K562 (cell line): Measurements from ENCODE around the gene COL1A2. TPM values are rescaled to one million over a fixed set of nuclear protein-coding genes. Genes with fewer than 3 reads are reported as not detected.

Source experiments
- ATAC-seq: fragments of 200-7000 bp; cut with Tn5 transposase; 3 replicates; pipeline ENCODE4 v1.9.1; 2020; ENCODE audit warnings: moderate library complexity
- BruUV-seq: library from RNA; stranded (reverse); fragments of 400-500 nt; replicated peaks from 2 replicates; lab custom pipeline; 2021; lab: Mats Ljungman, UMichigan
- CTCF ChIA-PET: fragments of 300-600 bp; formaldehyde crosslinking; extraction: SDS; loops from one replicate; lab custom pipeline; 2021; ENCODE audit warnings: low intra/inter-chr PET ratio; lab: Yijun Ruan, JAX
- POLR2A ChIA-PET: fragments of 300-600, 350-650 bp; sonication (Branson Sonifier 250); formaldehyde crosslinking; extraction: SDS; loops from one replicate; lab custom pipeline; 2021; ENCODE audit warnings: antibody characterized with exemption, inconsistent platforms; lab: Yijun Ruan, JAX
- DNase-seq, 4 experiments: peaks; one replicate each; pipeline versions ENCODE4 v3.0.0 to v3.0.0-alpha.2; 2011 to 2018; ENCODE audit warnings: low spot score in 3 of 4, mixed read lengths in 3 of 4; ENCODE audit errors: extremely low read depth in 1 of 4
- FAIRE-seq: peaks from 2 replicates; lab custom pipeline; 2011; peaks lifted over from hg19 to GRCh38; lab: Jason Lieb, UNC
- H2AFZ ChIP-seq: 2 replicates; pipeline ENCODE4 v1.6.0; 2011; ENCODE audit warnings: low read depth, low read length, control low read depth, inconsistent platforms
- H3K27ac ChIP-seq: fragments of 200-600 bp; 3 replicates; pipeline ENCODE4 v1.8.0; 2011; ENCODE audit warnings: low read depth, mild to moderate bottlenecking, control low read depth, inconsistent platforms, low read length, moderate library complexity, mixed read lengths; ENCODE audit errors: extremely low read depth
- H3K27me3 ChIP-seq, 2 experiments: fragments of 300-600 bp in 1 of 2; 2 replicates in 1 of 2; 3 replicates in 1 of 2; pipeline versions ENCODE4 v1.6.0 to v1.8.0; 2011; ENCODE audit warnings: inconsistent platforms in 2 of 2, low read length in 2 of 2, mild to moderate bottlenecking in 1 of 2, mixed read lengths in 1 of 2, moderate library complexity in 1 of 2; ENCODE audit not compliant: control insufficient read depth in 2 of 2, insufficient read depth in 2 of 2
- H3K36me3 ChIP-seq: fragments of 300-600 bp; 3 replicates; pipeline ENCODE4 v1.8.0; 2011; ENCODE audit warnings: mild to moderate bottlenecking, low read length, inconsistent platforms; ENCODE audit not compliant: control insufficient read depth, insufficient read depth
- H3K4me1 ChIP-seq, 2 experiments: fragments of 200-600 bp in 1 of 2; replicated peaks in 1 of 2; 2 replicates in 1 of 2; 3 replicates in 1 of 2; pipeline versions ENCODE4 v1.5.1 to v1.8.0; 2011; ENCODE audit warnings: inconsistent platforms in 2 of 2, low read length in 2 of 2, mild to moderate bottlenecking in 1 of 2, mixed read lengths in 1 of 2, moderate library complexity in 1 of 2; ENCODE audit not compliant: control insufficient read depth in 2 of 2, insufficient read depth in 2 of 2
- H3K4me2 ChIP-seq: 2 replicates; pipeline ENCODE4 v1.6.1; 2011; ENCODE audit warnings: low read length, control low read depth, inconsistent platforms, mixed read lengths; ENCODE audit not compliant: insufficient read depth
- H3K4me3 ChIP-seq: fragments of 200-600 bp; sonication (generic), shearing (Covaris generic); 2 replicates; pipeline ENCODE4 v1.5.1; 2016; ENCODE audit warnings: control low read depth, inconsistent platforms
- H3K79me2 ChIP-seq: fragments of 200-600 bp; 3 replicates; pipeline ENCODE4 v1.8.0; 2011; ENCODE audit warnings: low read length, inconsistent platforms; ENCODE audit not compliant: control insufficient read depth, insufficient read depth
- H3K9ac ChIP-seq, 2 experiments: 2 replicates each; pipeline versions ENCODE4 v1.6.0 to v1.6.1; 2011; ENCODE audit warnings: low read depth in 2 of 2, low read length in 2 of 2, control low read depth in 1 of 2, inconsistent platforms in 1 of 2, mild to moderate bottlenecking in 1 of 2, mixed read lengths in 1 of 2; ENCODE audit not compliant: insufficient read depth in 1 of 2
- H3K9me1 ChIP-seq: one replicate; pipeline ENCODE4 v1.6.0; 2011; ENCODE audit warnings: inconsistent platforms, mild to moderate bottlenecking, low read length, moderate library complexity; ENCODE audit not compliant: control insufficient read depth, insufficient read depth
- H3K9me3 ChIP-seq: replicated peaks from 2 replicates; pipeline ENCODE4 v1.5.1; 2011; ENCODE audit warnings: low read depth, low read length, inconsistent platforms; ENCODE audit not compliant: control insufficient read depth, insufficient read depth
- H4K20me1 ChIP-seq: replicated peaks from 2 replicates; pipeline ENCODE4 v1.6.1; 2011; ENCODE audit warnings: low read length, inconsistent platforms, mixed read lengths; ENCODE audit not compliant: control insufficient read depth, insufficient read depth
- ADNP ChIP-seq: fragments of 200-800 bp; sonication (Bioruptor generic); IDR thresholded peaks from 2 replicates; pipeline ENCODE4 v1.6.1; 2016; ENCODE audit warnings: missing genetic modification characterization, missing compliant biosample characterization
- NR2C2 ChIP-seq, 2 experiments: fragments of 200-800 bp in 1 of 2; sonication (Bioruptor generic) in 1 of 2; sonication (generic) in 1 of 2; formaldehyde crosslinking in 1 of 2; IDR thresholded peaks; 2 replicates each; pipeline versions ENCODE4 v1.6.1 to v1.8.0; 2016 to 2022; ENCODE audit warnings: mild to moderate bottlenecking in 1 of 2, missing compliant biosample characterization in 1 of 2, missing genetic modification characterization in 1 of 2, missing genetic modification reagents in 1 of 2
- RBM34 ChIP-seq: fragments of 200-400 bp; formaldehyde crosslinking; IDR thresholded peaks from 2 replicates; pipeline ENCODE4 v1.6.1; 2018; ENCODE audit warnings: low read length, borderline replicate concordance; ENCODE audit not compliant: insufficient read depth
- ZNF431 ChIP-seq: sonication (generic); formaldehyde crosslinking; IDR thresholded peaks from 2 replicates; pipeline ENCODE4 v1.8.0; 2022; ENCODE audit warnings: mild to moderate bottlenecking, missing genetic modification reagents
- ZNF444 ChIP-seq: fragments of 250-450 bp; sonication (Bioruptor Pico); IDR thresholded peaks from 2 replicates; pipeline ENCODE4 v1.4.0; 2020; ENCODE audit warnings: mild to moderate bottlenecking, moderate library complexity
- ZNF707 ChIP-seq: fragments of 250-450 bp; sonication (Bioruptor Pico); conservative IDR thresholded peaks from 2 replicates; pipeline ENCODE4 v1.8.0; 2022; ENCODE audit warnings: inconsistent platforms, mild to moderate bottlenecking, moderate library complexity
- ZNF76 ChIP-seq: fragments of 250-450 bp; sonication (Bioruptor Pico); IDR thresholded peaks from 2 replicates; pipeline ENCODE4 v1.4.0; 2020; ENCODE audit warnings: mild to moderate bottlenecking, moderate library complexity, borderline replicate concordance
- WGBS: fragments of 100-300 bp; shearing (Covaris generic); methylation state at CpG from one replicate; pipeline ENCODE4 v1.1.6; 2016; ENCODE audit warnings: low coverage, mixed read lengths; ENCODE audit not compliant: insufficient coverage; ENCODE audit errors: missing lambda C conversion rate; 5-methylcytosine and 5-hydroxymethylcytosine counted together
- in situ Hi-C: fragments of 300-500 bp; cut with MboI; formaldehyde crosslinking; loops from 4 replicates; pipeline ENCODE4 v1.15.0; 2018; ENCODE audit warnings: inconsistent platforms, mixed read lengths
- intact Hi-C: fragments of 100-400 bp; cut with micrococcal nuclease; formaldehyde crosslinking; loops from 2 replicates; pipeline ENCODE4 v1.14.2; 2022
- polyA plus RNA-seq, 8 experiments: library from polyadenylated mRNA; depleted of rRNA in 4 of 8; stranded (reverse) in 5 of 8; unstranded in 3 of 8; fragments of >200 nt; fragmentation: Nextera tagmentation in 2 of 8; fragmentation: Illumina TruSeq in 1 of 8; extraction: Ambion mirVana in 2 of 8; extraction: Trizol in 1 of 8; gene quantifications; 2 replicates each; pipeline versions ENCODE4 v1.2.1 to v1.2.3, GENCODE V29; 2011 to 2014; ENCODE audit warnings: inconsistent platforms in 1 of 8, missing spikeins in 1 of 8
- total RNA-seq, 7 experiments: library from RNA; depleted of rRNA in 6 of 7; stranded (reverse); fragments of >200 nt in 6 of 7; fragmentation: Illumina TruSeq in 2 of 7; extraction: Trizol in 2 of 7; gene quantifications; 2 replicates each; pipeline versions ENCODE4 v1.2.1 to v1.2.3, GENCODE V29; 2011 to 2021; ENCODE audit warnings: low replicate concordance in 1 of 7
- TF ChIP-seq, protein P1 (sequence below): sonication (generic); formaldehyde crosslinking; IDR thresholded peaks from 2 replicates; pipeline ENCODE4 v1.4.0; 2020; ENCODE audit warnings: mild to moderate bottlenecking, missing genetic modification reagents

Gene COL1A2
- total and polyA plus RNA-seq, 9 of the 15 experiments (the other 6 are each of a cell fraction or from before 2014, with no cell fraction given) = 0.94 to 11.6 (median 1.7) TPM

DNA sequence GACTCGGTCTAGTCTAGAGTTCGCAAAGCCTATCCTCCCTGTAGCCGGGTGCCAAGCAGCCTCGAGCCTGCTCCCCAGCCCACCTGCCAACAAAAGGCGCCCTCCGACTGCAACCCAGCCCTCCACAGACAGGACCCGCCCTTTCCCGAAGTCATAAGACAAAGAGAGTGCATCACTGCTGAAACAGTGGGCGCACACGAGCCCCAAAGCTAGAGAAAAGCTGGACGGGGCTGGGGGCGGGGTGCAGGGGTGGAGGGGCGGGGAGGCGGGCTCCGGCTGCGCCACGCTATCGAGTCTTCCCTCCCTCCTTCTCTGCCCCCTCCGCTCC is 622 bp upstream of the COL1A2 start:
- in situ Hi-C loops = loop anchor here (10.0 kb wide), 1 partner anchor 689 kb away; no protein-coding TSS in a partner anchor
- CTCF ChIA-PET = interaction anchor here (0.8 kb wide), 1 partner anchor 1148 kb away, joined by 3 read pairs; no protein-coding TSS in a partner anchor

More for the DNA sequence above, 622 bp upstream of the COL1A2 start:
- no peaks in the 10 kb centered on the region for H3K36me3 ChIP-seq
- ATAC-seq (no peak), DNase-seq (peak in 1 of 4 experiments; percentile 11), FAIRE-seq (no peak)
- H3K4me3 ChIP-seq = no peak overlapping the region
- 5% methylated on average over 13 of the region's 19 CpGs for WGBS
- POLR2A ChIA-PET = no interaction called here
- H2AFZ ChIP-seq = no peak overlapping the region
- no peak overlapping the region for H3K9ac ChIP-seq
- H3K9me1 ChIP-seq = no peaks in the 10 kb centered on the region
- intact Hi-C loops = loop anchor here (2.0 to 10.0 kb wide), 4 partner anchors 309 to 853 kb away; no protein-coding TSS in a partner anchor
- H3K4me1 ChIP-seq = peaks cover 5 to 7% of the 10 kb centered on the region in 2 experiments; a peak in 4 of 5 replicates
- H4K20me1 ChIP-seq = no peaks in the 10 kb centered on the region
- H3K9me3 ChIP-seq = no peaks in the 10 kb centered on the region
- no peaks in the 10 kb centered on the region for H3K79me2 ChIP-seq
- TF ChIP-seq ZNF76 (CRISPR knock-in tag) = no peak
- no peak for TF ChIP-seq RBM34
- TF ChIP-seq ZNF431 (CRISPR knock-in tag) = no peak
- no peak for TF ChIP-seq NR2C2 (CRISPR knock-in tag; IDR thresholded peaks at IDR 0.05)
- no peak for TF ChIP-seq NR2C2 (tag; IDR thresholded peaks at IDR 0.05)
- TF ChIP-seq, protein P1, sequence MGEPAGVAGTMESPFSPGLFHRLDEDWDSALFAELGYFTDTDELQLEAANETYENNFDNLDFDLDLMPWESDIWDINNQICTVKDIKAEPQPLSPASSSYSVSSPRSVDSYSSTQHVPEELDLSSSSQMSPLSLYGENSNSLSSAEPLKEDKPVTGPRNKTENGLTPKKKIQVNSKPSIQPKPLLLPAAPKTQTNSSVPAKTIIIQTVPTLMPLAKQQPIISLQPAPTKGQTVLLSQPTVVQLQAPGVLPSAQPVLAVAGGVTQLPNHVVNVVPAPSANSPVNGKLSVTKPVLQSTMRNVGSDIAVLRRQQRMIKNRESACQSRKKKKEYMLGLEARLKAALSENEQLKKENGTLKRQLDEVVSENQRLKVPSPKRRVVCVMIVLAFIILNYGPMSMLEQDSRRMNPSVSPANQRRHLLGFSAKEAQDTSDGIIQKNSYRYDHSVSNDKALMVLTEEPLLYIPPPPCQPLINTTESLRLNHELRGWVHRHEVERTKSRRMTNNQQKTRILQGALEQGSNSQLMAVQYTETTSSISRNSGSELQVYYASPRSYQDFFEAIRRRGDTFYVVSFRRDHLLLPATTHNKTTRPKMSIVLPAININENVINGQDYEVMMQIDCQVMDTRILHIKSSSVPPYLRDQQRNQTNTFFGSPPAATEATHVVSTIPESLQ (CRISPR knock-in tag) = no peak
- TF ChIP-seq ZNF444 (CRISPR knock-in tag) = no peak
- no peak for TF ChIP-seq ADNP
- no peak for TF ChIP-seq ZNF707 (CRISPR knock-in tag)
- no peak overlapping the region for H3K4me2 ChIP-seq
- H3K27ac ChIP-seq = no peak overlapping the region
- peaks cover 0 to 10% of the 10 kb centered on the region in 2 experiments; a peak in 1 of 5 replicates for H3K27me3 ChIP-seq
- BruUV-seq = no TSS peak
